D341Med (cell line): ENCODE results near the gene PRELP.
"Not testable (repeated sequence)": the region's sequence is repeated elsewhere in the genome, so short reads cannot be mapped to it uniquely, and the experiment has no call there.

Experiments
- DNase-seq: peaks from one replicate; pipeline ENCODE4 v3.0.0; 2012; ENCODE audit warnings: low spot score

The PRELP gene

DNA sequence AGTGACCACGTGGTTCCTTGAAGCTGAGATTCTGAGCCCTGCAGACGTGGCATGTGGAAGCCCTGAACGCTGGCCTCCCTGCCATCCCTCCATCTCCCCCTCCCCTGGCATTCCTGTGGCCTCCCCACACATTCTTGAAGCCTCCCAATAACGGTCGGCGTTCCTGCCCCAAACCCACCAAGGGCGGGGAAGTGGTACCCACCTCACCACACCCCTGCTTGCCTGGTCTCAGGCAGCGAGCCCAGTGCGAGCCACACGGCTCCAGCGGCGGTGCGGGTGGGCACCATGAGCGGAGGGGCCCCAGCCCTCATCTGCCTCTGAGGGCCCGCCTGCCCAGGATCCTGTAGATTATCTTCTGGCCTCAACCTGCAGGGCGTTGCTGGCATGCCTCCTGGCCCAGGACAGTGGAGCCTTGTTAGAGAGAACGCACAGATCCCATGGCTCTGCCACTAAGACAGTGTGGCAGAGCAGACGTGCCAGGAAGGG, 20.6 kb upstream of the PRELP start:
- no peak for DNase-seq

DNA sequence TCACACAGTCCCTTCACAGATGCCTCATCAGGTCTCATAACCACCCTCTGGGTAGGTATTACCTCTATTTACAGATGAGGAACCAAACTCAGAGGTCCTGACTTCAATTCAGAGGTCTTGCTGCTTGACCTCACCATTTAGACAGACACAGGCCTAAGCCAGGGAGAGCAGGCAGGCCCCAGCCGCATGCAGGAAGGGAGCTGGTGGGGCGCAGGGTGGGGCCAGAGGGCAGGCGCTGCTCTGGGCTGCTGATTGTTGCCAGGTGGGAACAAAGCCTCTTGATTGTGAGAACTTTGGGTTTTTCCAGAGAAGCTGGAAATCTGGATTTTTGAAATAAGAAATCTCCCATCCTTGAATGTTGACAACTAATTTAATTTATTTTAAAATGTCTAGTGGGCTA, 19.9 kb upstream of the PRELP start:
- no peak for DNase-seq

DNA sequence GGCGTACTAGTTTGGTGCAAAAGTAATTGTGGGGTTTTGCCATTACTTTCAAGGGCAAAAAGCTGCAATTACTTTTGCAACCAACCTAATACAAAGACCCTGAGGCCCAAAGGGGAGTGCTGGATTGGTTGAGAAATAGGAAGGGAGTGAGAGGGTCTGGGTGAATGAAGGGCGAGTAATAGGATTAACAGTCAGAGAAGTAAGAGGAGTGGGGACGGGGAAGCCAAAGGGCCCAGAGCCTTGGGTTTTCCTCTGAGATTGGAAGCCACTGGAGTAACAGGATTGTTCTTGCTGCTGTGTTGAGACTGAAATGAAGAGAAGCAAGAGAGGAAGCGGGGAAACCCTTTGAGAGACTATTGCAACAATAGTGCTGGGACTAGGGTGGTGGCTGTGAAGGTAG, 19.0 kb upstream of the PRELP start:
- DNase-seq = no peak

DNA sequence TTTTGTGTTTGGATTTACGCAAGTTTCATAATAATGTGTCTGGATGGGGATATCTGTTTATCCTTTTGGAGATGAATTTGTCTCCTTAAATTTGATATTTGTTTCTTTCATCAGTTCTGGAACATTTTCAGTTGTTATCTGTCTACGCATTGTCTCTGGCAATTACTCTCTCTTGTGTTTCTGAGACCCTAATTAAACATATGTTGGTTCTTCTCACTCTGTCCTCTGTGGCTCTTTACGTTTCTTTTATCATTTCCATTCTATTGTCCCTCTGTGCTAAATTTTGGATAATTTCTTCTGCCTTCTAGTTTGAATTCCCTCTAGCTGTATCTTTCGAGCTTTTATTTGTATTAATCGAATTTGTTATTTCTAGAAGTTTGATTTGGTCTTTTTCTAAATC, 17.5 kb upstream of the PRELP start:
- DNase-seq = no peak

DNA sequence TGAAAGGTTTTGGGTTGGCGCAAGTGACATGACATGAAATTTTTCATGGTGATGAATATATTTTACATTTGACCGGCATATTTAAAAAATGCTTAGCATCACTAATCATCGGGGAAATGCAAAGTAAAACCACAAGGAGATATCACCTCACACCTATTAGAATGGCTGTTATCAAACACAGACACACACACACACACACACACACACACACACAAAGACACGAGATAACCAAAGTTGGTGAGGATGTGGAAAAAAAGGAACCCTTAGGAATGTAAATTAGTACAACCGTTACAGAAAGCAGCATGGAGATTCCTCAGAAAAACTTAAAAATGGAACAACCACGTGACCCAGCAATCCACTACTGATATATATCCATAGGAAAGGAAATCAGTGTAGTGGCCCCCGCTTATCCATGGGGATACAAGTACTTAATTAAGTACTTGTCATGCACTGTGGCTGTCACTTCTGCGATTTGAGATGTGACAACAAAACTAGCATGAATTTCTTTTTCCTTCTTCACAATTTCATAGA, 15.9 kb upstream of the PRELP start:
- no peak for DNase-seq

DNA sequence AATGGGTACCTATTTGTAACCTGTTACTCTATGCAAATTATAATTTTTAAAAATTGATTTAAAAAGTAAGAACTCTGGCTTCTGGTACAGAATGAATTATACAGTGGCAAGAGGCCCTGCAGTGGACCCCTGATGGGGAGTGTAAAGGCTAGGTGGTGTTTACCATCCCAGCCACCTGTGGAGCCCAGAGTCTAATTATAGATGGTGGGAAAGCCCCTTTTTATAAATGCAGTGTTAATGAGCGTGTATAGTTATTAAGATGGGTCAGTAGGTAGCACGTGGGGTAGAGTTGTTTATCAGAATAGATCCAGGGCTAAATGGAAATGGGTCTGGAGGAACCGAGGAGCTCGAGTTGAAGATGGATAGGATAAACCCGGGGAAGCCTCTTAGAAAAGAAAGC, 13.9 kb upstream of the PRELP start:
- DNase-seq = no peak

DNA sequence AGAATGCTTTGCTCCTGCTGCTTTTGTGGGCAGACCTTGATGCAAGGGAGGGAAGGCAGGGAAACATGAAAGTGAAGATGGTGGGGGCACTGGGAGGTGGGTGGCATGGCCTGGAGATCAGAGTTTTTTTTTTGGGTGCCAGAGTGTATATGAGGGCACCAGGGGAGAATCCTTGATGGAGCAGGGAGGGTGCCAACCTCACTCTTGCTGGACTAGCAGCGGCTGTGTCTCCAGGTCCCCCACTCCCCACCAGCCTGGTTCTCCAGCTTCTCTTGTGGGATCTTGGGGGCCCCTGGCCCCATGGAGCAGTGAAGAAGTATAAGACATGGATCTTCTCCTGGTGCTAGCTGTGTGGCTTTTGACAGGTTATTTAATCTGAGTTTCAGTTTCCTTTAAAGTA, 13.5 kb upstream of the PRELP start:
- DNase-seq = no peak

DNA sequence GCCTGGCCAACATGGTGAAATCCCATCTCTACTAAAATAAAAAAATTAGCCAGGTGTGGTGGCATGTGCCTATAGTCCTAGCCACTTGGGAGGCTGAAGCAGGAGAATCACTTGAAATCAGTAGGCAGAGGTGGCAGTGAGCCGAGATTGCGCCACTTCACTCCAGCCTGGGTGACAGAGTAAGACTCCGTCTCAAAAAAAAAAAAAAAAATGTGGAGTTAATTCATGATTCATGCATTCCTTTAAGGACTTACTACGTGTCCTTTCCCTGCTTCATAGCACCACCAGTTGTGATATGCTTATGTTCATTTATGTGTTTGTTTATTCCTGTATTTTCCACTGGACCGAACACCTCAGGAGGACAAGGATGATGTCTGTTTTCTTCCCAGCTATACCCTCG, 12.7 kb upstream of the PRELP start:
- no peak for DNase-seq

DNA sequence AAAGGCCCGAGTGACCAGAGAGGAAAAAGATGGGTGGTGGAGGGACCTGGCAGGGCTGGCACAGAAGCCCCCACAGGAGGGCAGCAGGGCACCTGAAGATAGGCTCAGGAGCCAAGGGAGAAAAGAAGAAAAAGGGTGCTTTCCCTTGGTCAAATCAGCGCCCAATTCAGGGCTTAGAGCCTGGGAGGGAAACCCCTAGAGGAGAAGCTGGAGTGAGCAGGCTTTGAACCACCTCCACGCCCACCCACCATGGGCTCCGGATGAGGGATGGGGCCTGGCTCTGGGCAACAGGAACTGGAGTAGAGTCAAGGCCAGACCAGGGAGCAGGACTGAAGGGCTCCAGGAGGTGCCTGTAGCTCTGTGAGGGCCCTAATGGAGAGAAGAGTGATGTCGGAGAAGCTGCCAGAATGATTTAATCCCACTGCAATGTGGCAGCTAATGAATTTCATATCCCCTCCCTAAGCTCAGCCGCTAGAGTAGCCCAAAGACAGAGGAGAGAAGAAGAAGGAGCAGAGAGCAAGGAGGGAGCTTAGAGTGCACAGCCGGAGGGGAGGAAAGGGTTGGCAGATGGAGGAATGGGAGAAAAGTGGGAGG, 12.0 kb upstream of the PRELP start:
- no peak for DNase-seq

DNA sequence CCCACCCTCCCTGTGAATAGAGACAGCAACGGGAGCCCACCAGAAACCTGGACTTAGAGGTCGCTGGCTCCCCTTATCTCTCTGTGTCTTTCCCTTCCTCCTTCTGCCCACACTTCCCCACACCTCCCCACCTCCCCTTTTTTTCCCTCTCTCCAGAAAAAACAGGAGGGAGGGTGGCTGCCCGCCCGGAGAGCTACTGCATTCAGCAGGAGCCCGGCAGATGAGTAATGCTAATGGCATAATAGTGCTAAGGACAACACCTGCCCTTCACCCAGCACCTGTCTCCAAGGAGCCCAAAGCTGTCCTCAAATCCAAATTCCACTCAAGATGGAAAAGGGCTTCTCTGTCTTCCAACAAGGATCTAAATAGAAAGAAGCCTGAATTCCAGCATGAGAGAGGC, 11.4 kb upstream of the PRELP start:
- no peak for DNase-seq

DNA sequence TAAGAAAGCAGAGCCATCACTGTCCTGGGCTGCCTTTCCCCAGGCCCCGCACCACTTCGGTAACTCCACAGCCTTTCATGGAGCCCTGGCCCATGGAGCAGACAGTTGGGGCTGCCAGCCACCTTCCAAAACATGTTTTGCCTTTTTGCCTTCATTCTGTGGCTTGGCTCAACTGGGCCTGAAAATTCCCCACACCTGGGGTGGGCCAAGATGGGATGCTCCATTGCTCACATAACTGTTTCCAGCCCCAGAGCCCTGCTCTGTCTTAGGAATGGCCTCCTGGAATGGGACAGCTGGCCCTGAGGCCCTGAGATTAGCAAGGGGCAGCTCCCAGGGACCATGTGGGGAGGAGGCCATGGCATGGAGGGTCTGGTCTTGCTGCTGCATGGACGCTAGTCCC, 10.9 kb upstream of the PRELP start:
- no peak for DNase-seq

DNA sequence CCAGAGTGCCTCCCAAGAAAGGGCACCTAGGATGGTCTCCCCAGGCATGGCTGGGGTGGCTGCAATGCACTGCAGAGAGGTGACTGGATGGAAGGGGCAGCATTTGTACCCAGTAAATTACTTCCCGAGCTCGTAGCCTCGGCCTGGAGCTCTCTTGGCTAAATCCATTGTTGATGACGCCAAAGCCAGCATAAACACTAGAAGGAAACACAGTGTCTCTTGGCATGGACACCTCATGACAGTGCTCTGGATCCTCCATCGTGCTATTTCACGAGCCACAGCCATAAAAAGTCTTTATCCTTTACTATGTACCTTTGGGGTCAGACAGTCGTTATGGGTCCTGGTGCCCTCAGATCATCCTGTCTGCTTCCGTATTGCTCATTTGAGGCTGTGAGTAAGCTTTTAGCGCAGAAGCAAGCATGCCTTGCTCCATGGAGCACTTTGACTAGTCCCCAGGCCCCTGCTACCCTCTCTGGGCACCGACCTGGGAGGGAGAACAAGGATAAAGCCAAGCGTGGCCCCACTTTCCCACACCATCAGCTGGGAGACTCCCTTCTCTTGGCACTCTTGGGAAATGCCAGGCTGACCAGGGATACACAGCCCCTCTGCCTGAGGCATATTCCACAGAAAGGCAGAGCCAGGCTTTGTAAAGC, 10.3 kb upstream of the PRELP start:
- DNase-seq = no peak

DNA sequence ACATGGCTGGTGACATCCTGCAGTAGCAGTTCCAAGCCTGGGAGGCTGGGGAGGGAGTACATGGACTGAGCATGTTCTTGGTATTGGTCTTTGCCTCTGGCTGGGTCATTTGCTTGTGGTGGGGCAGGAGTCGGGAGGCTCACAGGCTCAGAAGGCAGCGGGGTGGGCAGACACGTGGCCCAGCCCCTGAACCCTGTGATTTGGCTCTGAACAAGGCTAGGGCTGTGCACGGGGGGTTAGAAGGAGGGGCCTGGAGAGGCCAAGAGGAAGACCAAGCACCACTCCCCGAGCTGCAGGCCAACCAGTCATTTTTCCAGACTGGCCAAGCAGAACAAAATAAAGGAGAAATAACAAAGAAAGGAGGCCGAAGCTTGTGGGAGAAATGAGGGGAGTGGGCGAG, 9.7 kb upstream of the PRELP start:
- DNase-seq = no peak

DNA sequence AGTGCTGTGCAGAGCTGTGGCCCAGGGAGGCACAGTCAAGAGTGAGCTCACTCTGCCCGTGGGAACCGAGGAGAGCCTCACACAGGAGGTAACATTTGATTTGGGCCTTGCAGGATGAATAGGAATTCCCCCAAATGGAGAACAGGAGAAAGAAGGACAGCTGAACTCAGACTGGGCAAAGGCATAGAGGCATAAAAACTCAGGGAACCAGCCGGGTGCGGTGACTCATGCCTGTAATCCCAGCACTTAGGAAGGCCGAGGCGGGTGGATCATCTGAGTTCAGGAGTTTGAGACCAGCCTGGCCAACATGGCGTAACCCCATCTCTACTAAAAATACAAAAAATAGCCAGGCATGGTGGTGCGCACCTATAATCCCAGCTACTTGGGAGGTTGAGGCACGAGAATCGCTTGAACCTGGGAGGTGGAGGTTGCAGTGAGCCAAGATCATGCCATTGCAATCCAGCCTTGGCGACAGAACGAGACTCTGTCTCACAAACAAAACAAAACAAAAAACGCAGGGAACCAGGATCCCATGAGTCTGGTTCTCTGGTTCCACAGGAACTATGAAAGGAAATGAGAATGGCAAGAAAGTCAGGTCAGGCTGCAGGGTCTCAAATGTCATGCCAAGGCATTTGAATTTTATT, 8.6 kb upstream of the PRELP start:
- not testable (repeated sequence) for DNase-seq

DNA sequence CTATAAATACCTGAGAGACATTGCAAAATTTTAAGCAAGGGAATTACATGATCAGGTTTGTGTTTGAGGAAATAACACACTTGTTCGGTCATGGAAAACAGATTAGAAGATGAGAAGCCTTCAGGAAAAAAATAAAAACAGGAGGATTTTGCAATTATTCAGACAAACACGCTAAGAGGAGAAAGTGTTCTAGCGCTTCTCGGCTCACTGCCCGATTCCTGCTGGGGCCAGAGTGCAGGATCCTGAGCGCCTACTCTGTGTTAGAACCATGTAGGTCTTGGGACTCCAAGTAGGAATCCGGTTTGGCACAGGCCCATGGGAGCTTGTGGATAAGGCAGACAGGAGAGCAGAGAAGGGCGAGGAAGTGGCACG, 8.1 kb upstream of the PRELP start:
- no peak for DNase-seq

DNA sequence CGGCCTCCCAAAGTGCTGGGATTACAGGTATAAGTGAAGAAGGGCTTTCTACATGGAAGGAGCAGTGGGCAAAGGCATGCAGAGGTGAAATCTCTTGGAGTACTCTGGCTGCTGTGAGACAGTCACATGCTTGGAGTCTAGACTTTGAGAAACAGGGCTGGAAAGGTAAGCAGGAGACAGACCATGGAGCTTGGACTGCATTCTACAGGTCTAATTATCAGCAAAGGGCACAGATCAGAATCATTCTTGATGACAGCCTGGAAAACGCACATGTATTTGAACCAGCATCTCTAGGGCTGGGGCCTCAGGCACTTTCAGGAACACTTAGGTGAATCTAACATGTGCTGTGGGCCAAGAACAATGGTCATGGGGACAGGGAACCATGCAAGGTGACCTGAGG, 7.3 kb upstream of the PRELP start:
- no peak for DNase-seq

DNA sequence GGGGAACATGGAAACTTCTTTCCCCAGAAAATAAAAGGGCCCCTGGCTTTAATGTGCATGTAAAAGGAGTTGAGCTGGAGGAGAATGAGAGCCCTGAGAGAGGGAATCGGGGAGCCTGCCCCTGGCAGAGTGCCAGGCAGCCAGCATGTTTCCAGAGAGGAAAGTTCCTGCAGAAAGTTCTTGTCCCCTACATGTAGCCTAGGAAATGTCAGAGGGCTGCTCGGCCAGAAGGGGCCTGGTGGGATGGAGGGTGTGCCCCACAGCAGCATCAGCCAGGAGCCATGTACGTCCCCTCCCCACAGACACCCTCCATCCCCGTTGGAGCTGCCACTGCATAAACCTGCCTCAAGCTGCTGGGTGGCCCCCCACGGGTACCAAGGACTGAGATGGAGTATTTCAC, 5.4 kb upstream of the PRELP start:
- no peak for DNase-seq

DNA sequence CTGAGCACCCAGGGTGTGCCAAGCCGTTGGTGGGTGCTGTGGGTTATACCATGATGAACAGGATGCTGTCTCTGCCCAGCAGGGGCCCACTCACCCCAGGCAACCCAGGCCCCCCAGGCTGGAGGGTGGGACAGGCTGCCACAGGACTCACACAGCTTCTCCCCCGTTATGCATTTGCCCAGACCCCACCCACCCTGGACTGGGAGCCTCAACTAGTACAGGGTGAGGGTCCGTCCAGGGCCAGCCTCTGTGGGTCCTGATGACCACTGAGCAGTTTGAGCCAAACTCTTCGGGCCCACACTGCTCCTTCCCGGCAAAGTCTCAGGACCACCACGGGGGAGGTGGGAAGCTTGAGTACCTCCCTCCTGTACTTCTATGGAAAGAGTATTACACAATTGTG, 3.8 kb upstream of the PRELP start:
- DNase-seq = no peak

DNA sequence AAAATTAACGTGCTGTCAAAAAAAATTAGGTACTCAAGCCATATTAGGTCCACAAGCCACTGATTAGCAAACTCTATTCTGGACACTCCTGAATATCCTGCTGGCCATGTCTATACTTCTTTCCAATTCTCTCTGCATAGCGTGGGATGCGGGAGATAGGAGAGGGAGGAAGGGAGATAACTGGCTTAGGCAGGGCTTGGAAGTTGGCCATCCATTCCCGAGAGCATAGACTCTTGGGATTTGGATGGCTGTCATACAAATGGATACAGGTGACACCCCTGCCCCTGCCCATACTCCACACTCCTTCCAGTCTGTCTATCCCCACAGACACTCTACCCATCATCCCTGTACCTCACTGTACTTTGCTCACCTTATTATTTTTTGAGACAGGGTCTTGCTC, 2.3 kb upstream of the PRELP start:
- no peak for DNase-seq

DNA sequence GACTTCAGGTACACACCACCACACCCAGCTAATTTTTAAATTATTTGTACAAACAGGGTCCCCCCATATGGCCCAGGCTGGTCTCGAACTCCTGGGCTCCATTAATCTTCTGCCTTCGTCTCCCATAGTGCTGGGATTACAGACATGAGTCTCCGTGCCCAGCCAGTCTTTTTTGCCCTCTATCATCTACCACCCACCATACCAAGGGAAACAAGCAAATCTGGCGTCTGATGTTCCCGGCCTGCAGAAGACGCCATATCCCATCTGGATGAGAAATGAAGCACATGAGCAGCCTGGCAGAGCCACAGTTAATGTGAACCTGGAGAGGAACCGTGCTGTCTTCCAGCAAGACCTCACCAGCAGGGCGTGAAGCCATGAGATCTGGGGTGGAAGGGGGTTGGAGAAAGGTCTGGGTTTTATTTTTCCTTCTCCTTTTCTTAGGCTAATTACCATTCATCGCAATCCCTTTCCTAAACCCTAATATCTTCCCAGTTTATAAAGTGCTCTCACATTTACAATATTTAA, 1.8 kb upstream of the PRELP start:
- no peak for DNase-seq

DNA sequence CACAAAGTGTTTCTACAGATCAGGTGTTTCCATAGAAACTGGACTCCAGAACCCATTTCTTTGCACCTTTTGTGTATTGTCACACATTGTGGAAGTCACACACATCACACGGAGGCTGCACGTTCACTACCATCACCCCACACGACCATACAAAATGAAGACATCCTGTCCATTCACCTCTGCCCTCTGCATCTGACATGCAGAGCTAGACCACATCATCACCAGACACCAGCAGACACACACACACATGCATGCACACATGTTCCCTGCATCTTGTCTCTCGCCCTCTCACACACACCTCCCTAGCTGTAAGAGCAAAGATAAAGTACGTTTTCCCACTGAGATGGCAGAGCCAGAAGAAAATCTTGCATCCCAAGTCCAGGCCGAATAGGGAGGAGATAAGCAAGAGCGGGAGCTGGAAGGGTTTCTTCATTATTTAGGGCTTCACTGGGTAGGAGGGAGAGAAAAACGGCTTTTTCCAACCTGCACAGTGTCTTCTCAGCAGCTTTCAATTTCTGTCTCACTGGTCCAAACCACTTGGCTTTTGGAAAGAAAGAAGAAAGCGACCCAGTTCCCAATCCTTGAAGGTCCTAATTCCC, 709 bp downstream of the PRELP start:
- no peak for DNase-seq

DNA sequence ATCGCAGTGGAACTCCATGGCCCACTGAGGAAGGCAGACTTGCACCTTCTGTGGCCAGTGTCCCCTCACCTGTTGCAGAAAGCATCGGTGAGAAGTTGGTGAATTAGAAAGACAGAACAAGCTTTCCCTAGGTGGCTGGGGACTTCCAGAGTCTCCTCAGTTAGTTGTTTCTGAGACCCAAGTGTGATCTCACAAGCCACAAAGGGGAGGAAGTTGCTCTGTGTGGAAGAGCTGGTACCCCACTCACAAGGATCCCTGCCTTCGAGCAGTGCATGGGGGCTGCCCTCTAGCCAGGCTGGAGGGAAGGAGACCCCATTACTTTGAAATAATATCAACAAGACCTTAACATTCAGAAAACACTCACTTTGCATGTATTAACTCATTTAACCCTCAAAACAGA, 2.1 kb downstream of the PRELP start:
- DNase-seq = no peak

DNA sequence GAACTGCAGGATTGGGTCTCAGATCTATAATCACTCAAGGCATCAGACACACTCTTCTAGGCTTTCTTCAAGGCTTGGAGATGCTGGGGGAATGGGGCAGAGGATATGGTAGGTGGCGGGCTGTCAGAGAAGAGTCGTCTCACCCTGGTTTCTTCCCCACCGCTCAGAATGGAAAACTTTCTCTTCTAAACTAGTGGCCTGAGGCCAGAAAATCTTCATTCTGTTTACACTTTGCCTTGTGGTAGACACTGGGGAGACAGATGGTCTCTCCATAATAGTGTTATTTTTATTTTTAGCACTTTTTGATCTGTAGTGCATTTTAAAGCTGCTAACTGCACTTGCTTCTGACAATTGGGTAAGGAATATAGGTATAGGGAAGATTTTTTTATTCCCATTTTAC, 2.6 kb downstream of the PRELP start:
- DNase-seq = no peak
